Stimulated activated effector memory CD8-positive, alpha-beta T cell treated with anti-CD3 and anti-CD28 coated beads, Interleukin-12 subunit alpha, Interleukin-12 subunit beta, amount 100 ng/mL, for 72 hours (primary cell): ENCODE measurements around the gene CFL1.
"Not testable (repeated sequence)": the region's sequence is repeated elsewhere in the genome, so short reads cannot be mapped to it uniquely, and the experiment has no call there.

Experiments
- ATAC-seq: fragments of 150-1000 bp; cut with Tn5 transposase; 2 replicates; pipeline ENCODE4 v1.10.0; 2021
- DNase-seq, 2 donors: peaks; one replicate each; pipeline ENCODE4 v3.0.0; 2021 to 2022; ENCODE audit warnings: low spot score in 2 of 2
- H3K27ac Mint-ChIP-seq: one replicate; pipeline ENCODE4 v1.8.0; 2022; ENCODE audit warnings: mild to moderate bottlenecking, mixed read lengths
- H3K36me3 Mint-ChIP-seq: one replicate; pipeline ENCODE4 v1.8.0; 2022; ENCODE audit warnings: mild to moderate bottlenecking, mixed read lengths
- H3K4me1 Mint-ChIP-seq: one replicate; pipeline ENCODE4 v1.8.0; 2022; ENCODE audit warnings: mixed read lengths
- H3K4me3 Mint-ChIP-seq: one replicate; pipeline ENCODE4 v1.8.0; 2022; ENCODE audit warnings: mild to moderate bottlenecking, mixed read lengths
- H3K9me3 Mint-ChIP-seq: one replicate; pipeline ENCODE4 v1.8.0; 2022; ENCODE audit warnings: mixed read lengths

The CFL1 gene

GRCh38 chr11:65892137-65892540 is 34.2 kb upstream of the CFL1 start:
- not testable (repeated sequence) for ATAC-seq
- Mint-ChIP-seq H3K4me3 (peak overlapping the region; percentile 78), H3K4me1 (peaks cover 81% of the 10 kb centered on the region)

GRCh38 chr11:65891219-65892136 is 33.5 kb upstream of the CFL1 start:
- H3K9me3 Mint-ChIP-seq = no peaks in the 10 kb centered on the region
- peak overlapping the region; percentile 78 for H3K4me3 Mint-ChIP-seq
- ATAC-seq (no peak), DNase-seq (peak in 1 of 2 donors; percentile 71)
- H3K27ac Mint-ChIP-seq = peak overlapping the region; percentile 82
- peaks cover 97% of the 10 kb centered on the region for H3K36me3 Mint-ChIP-seq
- H3K4me1 Mint-ChIP-seq = peaks cover 81% of the 10 kb centered on the region

More at GRCh38 chr11:65892137-65892540, 34.2 kb upstream of the CFL1 start:
- not testable (repeated sequence) for DNase-seq, H3K9me3 Mint-ChIP-seq
- Mint-ChIP-seq H3K27ac (peak overlapping the region; percentile 82), H3K36me3 (peaks cover 97% of the 10 kb centered on the region)

- DNase-seq = peak; percentile 96 to 99
- peak; percentile 76 for ATAC-seq
- Mint-ChIP-seq H3K9me3 (no peaks in the 10 kb centered on the region), H3K36me3 (peaks cover 97% of the 10 kb centered on the region), H3K27ac (peak within 1 kb of the TSS; percentile 82), H3K4me3 (peak within 1 kb of the TSS; percentile 78), H3K4me1 (peaks cover 75% of the 10 kb centered on the region)
These were observed 32.6 kb upstream of the CFL1 start, which contains the start of gene CCDC85B for GRCh38 chr11:65890324-65891218. TSS of gene CCDC85B (plus strand) at chr11:65890673. CDS start at chr11:65890784, 111 bp downstream.

- peak; percentile 91 to 98 for DNase-seq
- peak within 1 kb of the TSS; percentile 78 for H3K4me3 Mint-ChIP-seq
- H3K4me1 Mint-ChIP-seq = peaks cover 69% of the 10 kb centered on the region
- H3K36me3 Mint-ChIP-seq = peaks cover 97% of the 10 kb centered on the region
- ATAC-seq = peak; percentile 79
- peak within 1 kb of the TSS; percentile 82 for H3K27ac Mint-ChIP-seq
- H3K9me3 Mint-ChIP-seq = no peaks in the 10 kb centered on the region
These were observed 30.3 kb upstream of the CFL1 start, which contains the start of gene FIBP for GRCh38 chr11:65888163-65888814. TSS of gene FIBP (minus strand) at chr11:65888471. CDS start at chr11:65888418, 53 bp downstream.

- H3K36me3 Mint-ChIP-seq = peaks cover 97% of the 10 kb centered on the region
- ATAC-seq = no peak
- peak overlapping the region; percentile 82 for H3K27ac Mint-ChIP-seq
- H3K9me3 Mint-ChIP-seq = no peaks in the 10 kb centered on the region
- peaks cover 64% of the 10 kb centered on the region for H3K4me1 Mint-ChIP-seq
- DNase-seq = no peak
- peak overlapping the region; percentile 78 for H3K4me3 Mint-ChIP-seq
These were observed 29.8 kb upstream of the CFL1 start for GRCh38 chr11:65887723-65888162.

- H3K4me3 Mint-ChIP-seq = peak overlapping the region; percentile 78
- DNase-seq (no peak), ATAC-seq (no peak)
- peaks cover 57% of the 10 kb centered on the region for H3K4me1 Mint-ChIP-seq
- H3K9me3 Mint-ChIP-seq = no peaks in the 10 kb centered on the region
- peak overlapping the region; percentile 82 for H3K27ac Mint-ChIP-seq
- H3K36me3 Mint-ChIP-seq = peaks cover 97% of the 10 kb centered on the region
These were observed 29.1 kb upstream of the CFL1 start for GRCh38 chr11:65886826-65887722.

GRCh38 chr11:65885808-65886536 is 28.0 kb upstream of the CFL1 start:
- ATAC-seq = no peak
- DNase-seq = no peak
- peak overlapping the region; percentile 74 for H3K27ac Mint-ChIP-seq
- H3K4me3 Mint-ChIP-seq = peak overlapping the region; percentile 78
- H3K9me3 Mint-ChIP-seq = no peaks in the 10 kb centered on the region
- H3K36me3 Mint-ChIP-seq = peaks cover 94% of the 10 kb centered on the region
- peaks cover 65% of the 10 kb centered on the region for H3K4me1 Mint-ChIP-seq

- H3K36me3 Mint-ChIP-seq = peaks cover 98% of the 10 kb centered on the region
- no peak overlapping the region for H3K4me3 Mint-ChIP-seq
These were observed 27.3 kb upstream of the CFL1 start for GRCh38 chr11:65885231-65885630.

GRCh38 chr11:65884716-65885092 is 26.7 kb upstream of the CFL1 start:
- peaks cover 68% of the 10 kb centered on the region for H3K4me1 Mint-ChIP-seq
- peak overlapping the region; percentile 74 for H3K27ac Mint-ChIP-seq
- no peaks in the 10 kb centered on the region for H3K9me3 Mint-ChIP-seq
- no peak overlapping the region for H3K4me3 Mint-ChIP-seq
- DNase-seq (peak; percentile 81 to 89), ATAC-seq (peak; percentile 56)
- H3K36me3 Mint-ChIP-seq = peaks cover 98% of the 10 kb centered on the region

More at GRCh38 chr11:65885231-65885630, 27.3 kb upstream of the CFL1 start:
- ATAC-seq (no peak), DNase-seq (no peak)
- peaks cover 70% of the 10 kb centered on the region for H3K4me1 Mint-ChIP-seq
- H3K9me3 Mint-ChIP-seq = no peaks in the 10 kb centered on the region
- peak overlapping the region; percentile 74 for H3K27ac Mint-ChIP-seq

GRCh38 chr11:65883786-65884715 is 26.1 kb upstream of the CFL1 start:
- peak overlapping the region; percentile 74 for H3K27ac Mint-ChIP-seq
- no peak overlapping the region for H3K4me3 Mint-ChIP-seq
- H3K9me3 Mint-ChIP-seq = no peaks in the 10 kb centered on the region
- peaks cover 68% of the 10 kb centered on the region for H3K4me1 Mint-ChIP-seq
- ATAC-seq (no peak), DNase-seq (no peak)
- H3K36me3 Mint-ChIP-seq = peaks cover 94% of the 10 kb centered on the region

GRCh38 chr11:65883058-65883761 is 25.2 kb upstream of the CFL1 start:
- H3K36me3 Mint-ChIP-seq = peaks cover 86% of the 10 kb centered on the region
- H3K27ac Mint-ChIP-seq = peak overlapping the region; percentile 74
- no peaks in the 10 kb centered on the region for H3K9me3 Mint-ChIP-seq
- no peak overlapping the region for H3K4me3 Mint-ChIP-seq
- no peak for ATAC-seq
- no peak for DNase-seq
- H3K4me1 Mint-ChIP-seq = peaks cover 68% of the 10 kb centered on the region
